BE2C (cell line): ENCODE data around the gene WSCD2.

Experiments
- DNase-seq: peaks from one replicate; pipeline ENCODE4 v3.0.0-alpha.2; 2020
- H3K27me3 ChIP-seq: fragments of 250-450 bp; sonication (Bioruptor Pico); 2 replicates; pipeline ENCODE4 v1.5.1; 2020; ENCODE audit warnings: mild to moderate bottlenecking
- H3K36me3 ChIP-seq: fragments of 250-450 bp; sonication (Bioruptor Pico); 2 replicates; pipeline ENCODE4 v1.5.1; 2020; ENCODE audit warnings: mild to moderate bottlenecking
- H3K4me1 ChIP-seq: fragments of 250-450 bp; sonication (Bioruptor Pico); 2 replicates; pipeline ENCODE4 v1.5.1; 2020
- H3K4me3 ChIP-seq: 2 replicates; pipeline ENCODE4 v1.5.1; 2011; ENCODE audit warnings: low read depth, low read length
- H3K9me3 ChIP-seq: fragments of 250-450 bp; sonication (Bioruptor Pico); 2 replicates; pipeline ENCODE4 v1.5.1; 2020
- TF ChIP-seq, protein P1 (sequence below): IDR thresholded peaks from 2 replicates; pipeline ENCODE4 v1.5.1; 2012; ENCODE audit warnings: mild to moderate bottlenecking, low read depth, low read length

The WSCD2 gene

DNA sequence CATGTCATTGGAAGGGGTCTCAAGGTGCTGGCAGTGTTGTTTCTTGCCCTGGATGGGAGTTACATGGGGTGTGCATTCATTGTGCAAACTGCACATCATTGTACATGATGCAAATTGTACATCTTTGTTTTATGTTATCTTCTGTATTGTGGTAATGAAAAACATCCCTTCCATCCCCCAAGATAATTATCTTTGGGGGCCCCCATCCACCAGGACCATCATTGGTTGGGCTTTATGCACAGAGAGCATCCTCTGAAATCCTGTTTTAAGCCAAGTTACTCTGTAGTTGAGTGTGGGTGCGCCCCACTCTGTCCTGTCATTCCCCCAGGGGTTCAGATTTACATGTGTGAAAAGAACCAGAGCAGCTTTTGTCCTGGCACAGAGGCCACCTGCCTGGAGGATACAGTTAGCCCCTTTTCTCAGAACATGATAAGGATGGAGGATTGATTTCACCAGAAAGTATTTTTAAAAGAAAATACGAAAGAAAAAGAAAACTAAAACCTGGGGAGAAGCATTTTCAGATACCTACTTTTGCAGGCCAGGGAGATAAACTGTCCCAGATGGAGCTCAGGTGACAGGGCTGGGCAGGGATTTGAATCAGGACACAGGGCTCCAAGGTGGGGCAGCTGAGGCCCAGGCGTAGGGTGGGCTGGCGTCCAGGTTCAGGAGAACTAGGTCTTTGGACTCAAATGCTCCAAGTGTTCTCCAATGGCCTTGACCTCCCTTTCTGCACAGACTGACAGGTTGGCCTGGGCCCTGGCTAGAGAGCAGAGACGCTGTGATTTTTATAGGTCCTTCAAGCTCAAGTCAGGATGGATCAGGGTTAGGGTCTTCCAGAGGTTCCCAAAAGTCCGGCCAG is 17.2 kb downstream of the WSCD2 start:
- H3K4me1 ChIP-seq, result no peaks in the 10 kb centered on the region
- H3K36me3 ChIP-seq, result no peaks in the 10 kb centered on the region
- TF ChIP-seq, protein P1, sequence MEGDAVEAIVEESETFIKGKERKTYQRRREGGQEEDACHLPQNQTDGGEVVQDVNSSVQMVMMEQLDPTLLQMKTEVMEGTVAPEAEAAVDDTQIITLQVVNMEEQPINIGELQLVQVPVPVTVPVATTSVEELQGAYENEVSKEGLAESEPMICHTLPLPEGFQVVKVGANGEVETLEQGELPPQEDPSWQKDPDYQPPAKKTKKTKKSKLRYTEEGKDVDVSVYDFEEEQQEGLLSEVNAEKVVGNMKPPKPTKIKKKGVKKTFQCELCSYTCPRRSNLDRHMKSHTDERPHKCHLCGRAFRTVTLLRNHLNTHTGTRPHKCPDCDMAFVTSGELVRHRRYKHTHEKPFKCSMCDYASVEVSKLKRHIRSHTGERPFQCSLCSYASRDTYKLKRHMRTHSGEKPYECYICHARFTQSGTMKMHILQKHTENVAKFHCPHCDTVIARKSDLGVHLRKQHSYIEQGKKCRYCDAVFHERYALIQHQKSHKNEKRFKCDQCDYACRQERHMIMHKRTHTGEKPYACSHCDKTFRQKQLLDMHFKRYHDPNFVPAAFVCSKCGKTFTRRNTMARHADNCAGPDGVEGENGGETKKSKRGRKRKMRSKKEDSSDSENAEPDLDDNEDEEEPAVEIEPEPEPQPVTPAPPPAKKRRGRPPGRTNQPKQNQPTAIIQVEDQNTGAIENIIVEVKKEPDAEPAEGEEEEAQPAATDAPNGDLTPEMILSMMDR, result no peak
- H3K4me3 ChIP-seq, result no peak overlapping the region
- DNase-seq, result no peak
- no peaks in the 10 kb centered on the region for H3K9me3 ChIP-seq
- H3K27me3 ChIP-seq, result no peaks in the 10 kb centered on the region

DNA sequence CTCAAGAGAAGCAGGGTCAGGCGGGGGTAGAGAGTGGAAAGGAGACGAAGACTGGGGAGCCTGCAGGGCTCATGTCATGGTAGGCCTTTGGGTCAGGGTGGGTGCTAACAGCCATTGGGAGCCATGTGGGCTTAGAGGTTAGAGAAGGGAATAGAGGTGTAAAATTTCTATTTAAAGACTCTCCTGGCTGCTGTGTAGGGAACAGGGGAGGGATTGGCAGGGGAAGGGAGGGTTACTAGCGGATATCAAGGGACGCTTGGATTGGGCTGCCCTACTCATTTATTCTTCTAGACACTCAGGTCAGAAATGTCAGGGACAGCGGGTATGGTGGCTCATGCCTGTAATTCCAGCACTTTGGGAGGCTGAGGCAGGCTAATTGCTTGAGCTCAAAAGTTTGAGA is 18.2 kb downstream of the WSCD2 start:
- no peaks in the 10 kb centered on the region for H3K4me1 ChIP-seq
- H3K36me3 ChIP-seq, result no peaks in the 10 kb centered on the region
- no peak overlapping the region for H3K4me3 ChIP-seq
- H3K9me3 ChIP-seq, result no peaks in the 10 kb centered on the region
- TF ChIP-seq, protein P1, result no peak
- H3K27me3 ChIP-seq, result no peaks in the 10 kb centered on the region
- DNase-seq, result no peak

- H3K9me3 ChIP-seq, result no peaks in the 10 kb centered on the region
- no peaks in the 10 kb centered on the region for H3K36me3 ChIP-seq
- DNase-seq, result no peak
- TF ChIP-seq, protein P1, result no peak
- H3K4me1 ChIP-seq, result no peaks in the 10 kb centered on the region
- no peak overlapping the region for H3K4me3 ChIP-seq
- H3K27me3 ChIP-seq, result no peaks in the 10 kb centered on the region
Measured at GRCh38 chr12:108148521-108149074, 19.5 kb downstream of the WSCD2 start.

DNA sequence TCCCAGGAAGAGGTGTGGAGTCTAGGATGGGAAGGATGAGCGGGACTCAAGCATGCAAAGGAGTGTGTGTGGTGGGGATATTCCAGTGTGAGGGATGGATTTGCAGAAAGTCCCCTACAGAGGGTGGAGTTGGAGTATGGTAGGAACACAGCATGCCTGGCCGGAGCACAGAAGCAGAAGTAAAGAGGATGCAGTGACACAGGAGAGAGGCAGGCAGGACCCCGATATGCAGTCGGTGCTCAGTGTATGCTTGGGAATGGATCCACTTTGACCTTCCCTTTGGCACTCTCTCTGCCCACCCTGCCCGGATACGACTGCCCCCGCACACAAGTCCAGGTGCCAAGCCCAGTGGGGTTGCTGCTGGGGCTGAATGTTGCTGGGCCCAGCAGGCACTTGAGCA is 21.3 kb downstream of the WSCD2 start:
- no peaks in the 10 kb centered on the region for H3K4me1 ChIP-seq
- H3K36me3 ChIP-seq, result no peaks in the 10 kb centered on the region
- no peaks in the 10 kb centered on the region for H3K27me3 ChIP-seq
- H3K4me3 ChIP-seq, result no peak overlapping the region
- no peak for DNase-seq
- TF ChIP-seq, protein P1, result no peak
- H3K9me3 ChIP-seq, result no peaks in the 10 kb centered on the region

DNA sequence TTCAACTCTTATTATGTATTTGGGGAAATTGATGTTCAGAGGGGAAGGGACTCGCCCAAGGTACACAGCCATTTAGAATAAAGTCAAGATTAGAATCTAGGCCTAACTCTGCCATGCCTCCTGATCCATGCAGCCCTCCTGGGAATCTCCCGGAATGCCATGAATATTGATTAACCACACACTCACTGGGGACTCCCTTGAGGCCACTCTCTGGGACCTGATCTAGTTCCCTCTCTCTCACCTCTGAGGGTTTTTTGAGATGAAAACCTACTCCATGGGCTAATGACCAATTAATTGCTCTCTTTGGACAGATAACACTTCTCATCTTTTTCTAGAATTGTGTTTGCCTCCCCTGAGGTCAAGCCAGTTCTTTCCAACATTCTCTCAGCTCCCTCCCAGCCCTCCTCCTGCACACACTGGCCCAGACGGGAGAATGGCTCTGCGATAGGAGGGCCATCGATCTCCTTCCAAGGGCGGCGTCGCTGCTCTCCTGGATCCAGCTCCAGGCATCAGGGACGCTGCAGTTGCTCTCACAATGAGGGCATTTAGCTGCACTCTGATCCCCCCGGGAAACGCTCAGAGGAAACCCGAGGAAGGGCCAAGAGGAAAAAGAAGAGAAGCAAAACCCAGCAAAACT is 22.6 kb downstream of the WSCD2 start:
- Histone ChIP-seq H3K27me3 (no peaks in the 10 kb centered on the region), H3K4me3 (no peak overlapping the region), H3K36me3 (no peaks in the 10 kb centered on the region), H3K9me3 (no peaks in the 10 kb centered on the region), H3K4me1 (no peaks in the 10 kb centered on the region)
- TF ChIP-seq, protein P1, result no peak
- no peak for DNase-seq

- Histone ChIP-seq H3K36me3 (no peaks in the 10 kb centered on the region), H3K9me3 (no peaks in the 10 kb centered on the region), H3K27me3 (no peaks in the 10 kb centered on the region; the same call in 1 of the 2 replicates)
Measured at GRCh38 chr12:108152170-108152538, 23.1 kb downstream of the WSCD2 start.

More at GRCh38 chr12:108152170-108152538, 23.1 kb downstream of the WSCD2 start:
- no peaks in the 10 kb centered on the region for H3K4me1 ChIP-seq
- no peak for DNase-seq
- no peak overlapping the region for H3K4me3 ChIP-seq
- TF ChIP-seq, protein P1, result no peak
